Liver (tissue), 9 donors: Measurements from ENCODE around the gene SH2B3. TPM values are rescaled to one million over a fixed set of nuclear protein-coding genes. Genes with fewer than 3 reads are reported as not detected.

Experiments
- DNase-seq: peaks from one replicate; pipeline ENCODE4 v3.0.0-alpha.2; 2017; ENCODE audit warnings: low spot score
- H3K27ac ChIP-seq, 2 donors: one replicate each; pipeline ENCODE4 v1.7.0; 2013; ENCODE audit warnings: inconsistent platforms in 2 of 2, low read length in 2 of 2, control low read depth in 1 of 2, low read depth in 1 of 2, mild to moderate bottlenecking in 1 of 2
- H3K27me3 ChIP-seq, 4 donors: one replicate each; pipeline versions ENCODE4 v1.6.1 to v1.7.0; 2013; ENCODE audit warnings: low read length in 3 of 4, inconsistent platforms in 1 of 4, mild to moderate bottlenecking in 1 of 4, moderate library complexity in 1 of 4; ENCODE audit not compliant: control insufficient read depth in 4 of 4, insufficient read depth in 4 of 4
- H3K36me3 ChIP-seq, 4 donors: one replicate each; pipeline versions ENCODE4 v1.6.1 to v1.7.0; 2013; ENCODE audit warnings: low read length in 3 of 4, mild to moderate bottlenecking in 3 of 4, low read depth in 1 of 4, moderate library complexity in 1 of 4; ENCODE audit not compliant: control insufficient read depth in 4 of 4, insufficient read depth in 3 of 4
- H3K4me1 ChIP-seq, 4 donors: one replicate each; pipeline versions ENCODE4 v1.6.1 to v1.7.0; 2013; ENCODE audit warnings: low read length in 3 of 4, mild to moderate bottlenecking in 3 of 4, moderate library complexity in 1 of 4; ENCODE audit not compliant: control insufficient read depth in 4 of 4, insufficient read depth in 4 of 4
- H3K4me3 ChIP-seq, 3 donors: one replicate each; pipeline versions ENCODE4 v1.6.1 to v1.7.0; 2013; ENCODE audit warnings: low read length in 3 of 3, control low read depth in 1 of 3, low read depth in 1 of 3, mild to moderate bottlenecking in 1 of 3
- H3K9ac ChIP-seq, 2 donors: one replicate each; pipeline ENCODE4 v1.7.0; 2013; ENCODE audit warnings: low read length in 2 of 2, mild to moderate bottlenecking in 2 of 2, moderate library complexity in 2 of 2, control low read depth in 1 of 2, low read depth in 1 of 2
- H3K9me3 ChIP-seq, 4 donors: one replicate each; pipeline versions ENCODE4 v1.6.1 to v1.7.0; 2013; ENCODE audit warnings: low read length in 3 of 4; ENCODE audit not compliant: control insufficient read depth in 4 of 4
- CTCF ChIP-seq: fragments of 150-350 bp; IDR thresholded peaks from 2 replicates; pipeline ENCODE4 v1.5.1; 2017; ENCODE audit warnings: improper control_type of control experiment, low read depth, low read length; ENCODE audit not compliant: missing input control
- EGR1 ChIP-seq, 2 donors: IDR thresholded peaks; 2 replicates each; pipeline ENCODE4 v1.6.1; 2016 to 2018; ENCODE audit warnings: antibody characterized with exemption in 2 of 2, low read depth in 2 of 2
- FOXA1 ChIP-seq: IDR thresholded peaks from 2 replicates; pipeline ENCODE4 v1.6.1; 2016; ENCODE audit warnings: antibody characterized with exemption
- FOXA2 ChIP-seq: IDR thresholded peaks from 2 replicates; pipeline ENCODE4 v1.6.1; 2016; ENCODE audit warnings: antibody characterized with exemption
- GABPA ChIP-seq, 2 donors: IDR thresholded peaks in 1 of 2; conservative IDR thresholded peaks in 1 of 2; 2 replicates each; pipeline ENCODE4 v1.6.1; 2016; ENCODE audit warnings: antibody characterized with exemption in 2 of 2, mild to moderate bottlenecking in 1 of 2, moderate library complexity in 1 of 2
- HNF4A ChIP-seq, 2 donors: conservative IDR thresholded peaks; 2 replicates each; pipeline ENCODE4 v1.6.1; 2016; ENCODE audit warnings: antibody characterized with exemption in 2 of 2, mild to moderate bottlenecking in 2 of 2
- HNF4G ChIP-seq: IDR thresholded peaks from 2 replicates; pipeline ENCODE4 v1.6.1; 2016; ENCODE audit warnings: antibody characterized with exemption
- JUND ChIP-seq, 2 donors: IDR thresholded peaks; 2 replicates each; pipeline ENCODE4 v1.6.1; 2016; ENCODE audit warnings: antibody characterized with exemption in 2 of 2
- NR2F2 ChIP-seq: IDR thresholded peaks from 2 replicates; pipeline ENCODE4 v1.6.1; 2016; ENCODE audit warnings: antibody characterized with exemption
- RAD21 ChIP-seq, 2 donors: IDR thresholded peaks; 2 replicates each; pipeline ENCODE4 v1.6.1; 2016; ENCODE audit warnings: antibody characterized with exemption in 2 of 2, mild to moderate bottlenecking in 2 of 2
- RXRA ChIP-seq, 2 donors: IDR thresholded peaks; 2 replicates each; pipeline ENCODE4 v1.6.1; 2017 to 2018; ENCODE audit warnings: antibody characterized with exemption in 2 of 2, mild to moderate bottlenecking in 1 of 2
- SP1 ChIP-seq: IDR thresholded peaks from 2 replicates; pipeline ENCODE4 v1.6.1; 2018; ENCODE audit warnings: antibody characterized with exemption, mild to moderate bottlenecking
- YY1 ChIP-seq: IDR thresholded peaks from 2 replicates; pipeline ENCODE4 v1.6.1; 2016; ENCODE audit warnings: antibody characterized with exemption, mild to moderate bottlenecking
- WGBS: extraction: QIAGEN DNeasy Blood & Tissue Kit; methylation state at CpG from one replicate; pipeline ENCODE4 v1.1.7; 2013; 5-methylcytosine and 5-hydroxymethylcytosine counted together
- polyA plus RNA-seq, 2 donors: library from polyadenylated mRNA; stranded (reverse) in 1 of 2; unstranded in 1 of 2; fragments of 200-250 nt in 1 of 2; fragments of >200 nt in 1 of 2; fragmentation: Nextera tagmentation in 1 of 2; extraction: Ambion mirVana in 1 of 2; gene quantifications; one replicate each; pipeline versions ENCODE4 v1.2.1 to v1.2.3, GENCODE V29; 2013 to 2015
- total RNA-seq, 2 donors: library from RNA; depleted of rRNA; stranded (reverse); fragments of >200 nt; gene quantifications; one replicate each; pipeline ENCODE4 v1.2.3, GENCODE V29; 2014
- TF ChIP-seq, protein P1 (sequence below): IDR thresholded peaks from 2 replicates; pipeline ENCODE4 v1.6.1; 2016; ENCODE audit warnings: antibody characterized with exemption
- TF ChIP-seq, protein P2 (sequence below): IDR thresholded peaks from 2 replicates; pipeline ENCODE4 v1.6.1; 2016; ENCODE audit warnings: antibody characterized with exemption, mild to moderate bottlenecking
- TF ChIP-seq, protein P3 (sequence below): IDR thresholded peaks from 2 replicates; pipeline ENCODE4 v1.6.1; 2016; ENCODE audit warnings: antibody characterized with exemption
- donor health status: healthy.
- donor health status: healthy.
- donor health status: healthy.
- donor health status: healthy.
- donor health status: healthy.

SH2B3 gene
- total and polyA plus RNA-seq, 4 donors, result 4.4 to 18.7 (median 8.8) TPM

DNA sequence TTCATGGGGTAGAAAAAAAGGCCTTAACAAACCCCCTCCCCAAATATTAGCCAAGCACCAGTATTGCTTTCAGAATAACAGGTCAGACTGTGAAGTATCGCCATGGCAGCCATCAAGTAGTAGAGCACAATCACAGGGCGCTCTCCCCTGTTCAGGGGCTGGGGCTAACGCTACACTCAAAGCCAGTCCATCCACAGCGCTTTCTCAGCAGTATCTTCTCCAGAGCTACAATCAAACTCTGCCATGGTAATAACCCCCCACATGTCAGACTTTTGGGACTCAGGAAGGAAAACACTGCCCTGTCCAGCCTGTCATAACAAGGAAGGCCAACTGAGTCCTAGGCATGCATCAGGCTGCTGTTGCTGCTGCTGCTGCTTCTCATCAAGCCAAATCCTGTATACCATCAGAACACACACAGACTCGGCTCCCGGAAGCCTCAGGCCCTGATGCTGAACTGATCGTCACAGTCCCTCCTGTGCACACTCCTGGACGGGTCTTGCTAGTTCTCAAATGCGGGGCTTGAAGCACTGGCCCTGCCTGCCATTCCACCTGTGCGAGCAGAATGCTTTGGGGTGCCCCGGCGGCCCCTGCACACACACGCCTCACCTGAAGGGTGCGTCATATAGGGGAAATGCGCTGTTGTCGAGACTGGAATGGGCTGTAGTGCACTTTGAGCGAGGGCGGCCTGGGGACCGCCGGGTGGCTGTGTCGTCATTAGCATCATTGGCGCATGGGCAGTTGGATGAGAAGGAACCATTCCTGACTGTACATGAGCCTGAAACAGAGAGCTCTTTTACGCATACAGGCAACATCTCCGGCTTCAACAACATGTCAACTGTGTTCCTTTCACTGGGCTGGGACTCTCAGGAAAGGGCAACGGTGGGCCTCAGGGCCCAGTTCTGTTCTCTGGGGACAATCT lies 47.6 kb downstream of the SH2B3 start:
- Histone ChIP-seq H3K9ac (no peak overlapping the region), H3K27me3 (no peaks in the 10 kb centered on the region), H3K4me1 (peaks cover 0 to under 1% (median 0%) of the 10 kb centered on the region in 4 donors), H3K9me3 (no peaks in the 10 kb centered on the region), H3K27ac (no peak overlapping the region), H3K36me3 (peaks cover 24 to 64% (median 45%) of the 10 kb centered on the region in 4 donors), H3K4me3 (no peak overlapping the region)
- 94% methylated on average over 25 of the region's 25 CpGs for WGBS
- DNase-seq, result no peak
- TF ChIP-seq GABPA (IDR thresholded peaks at IDR 0.05 in 1 of 2, conservative IDR thresholded peaks at IDR 0.05 in 1 of 2) (no peak), RXRA (IDR thresholded peaks at IDR 0.05) (no peak), FOXA2 (no peak), HNF4G (no peak), SP1 (no peak), FOXA1 (no peak), JUND (IDR thresholded peaks at IDR 0.05) (no peak), EGR1 (IDR thresholded peaks at IDR 0.05; ENCODE audit: low read depth in 2 of 2) (no peak), YY1 (no peak), RAD21 (IDR thresholded peaks at IDR 0.05) (no peak), CTCF (no peak)
- TF ChIP-seq, protein P1, sequence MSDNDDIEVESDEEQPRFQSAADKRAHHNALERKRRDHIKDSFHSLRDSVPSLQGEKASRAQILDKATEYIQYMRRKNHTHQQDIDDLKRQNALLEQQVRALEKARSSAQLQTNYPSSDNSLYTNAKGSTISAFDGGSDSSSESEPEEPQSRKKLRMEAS, result no peak
- TF ChIP-seq, protein P2, sequence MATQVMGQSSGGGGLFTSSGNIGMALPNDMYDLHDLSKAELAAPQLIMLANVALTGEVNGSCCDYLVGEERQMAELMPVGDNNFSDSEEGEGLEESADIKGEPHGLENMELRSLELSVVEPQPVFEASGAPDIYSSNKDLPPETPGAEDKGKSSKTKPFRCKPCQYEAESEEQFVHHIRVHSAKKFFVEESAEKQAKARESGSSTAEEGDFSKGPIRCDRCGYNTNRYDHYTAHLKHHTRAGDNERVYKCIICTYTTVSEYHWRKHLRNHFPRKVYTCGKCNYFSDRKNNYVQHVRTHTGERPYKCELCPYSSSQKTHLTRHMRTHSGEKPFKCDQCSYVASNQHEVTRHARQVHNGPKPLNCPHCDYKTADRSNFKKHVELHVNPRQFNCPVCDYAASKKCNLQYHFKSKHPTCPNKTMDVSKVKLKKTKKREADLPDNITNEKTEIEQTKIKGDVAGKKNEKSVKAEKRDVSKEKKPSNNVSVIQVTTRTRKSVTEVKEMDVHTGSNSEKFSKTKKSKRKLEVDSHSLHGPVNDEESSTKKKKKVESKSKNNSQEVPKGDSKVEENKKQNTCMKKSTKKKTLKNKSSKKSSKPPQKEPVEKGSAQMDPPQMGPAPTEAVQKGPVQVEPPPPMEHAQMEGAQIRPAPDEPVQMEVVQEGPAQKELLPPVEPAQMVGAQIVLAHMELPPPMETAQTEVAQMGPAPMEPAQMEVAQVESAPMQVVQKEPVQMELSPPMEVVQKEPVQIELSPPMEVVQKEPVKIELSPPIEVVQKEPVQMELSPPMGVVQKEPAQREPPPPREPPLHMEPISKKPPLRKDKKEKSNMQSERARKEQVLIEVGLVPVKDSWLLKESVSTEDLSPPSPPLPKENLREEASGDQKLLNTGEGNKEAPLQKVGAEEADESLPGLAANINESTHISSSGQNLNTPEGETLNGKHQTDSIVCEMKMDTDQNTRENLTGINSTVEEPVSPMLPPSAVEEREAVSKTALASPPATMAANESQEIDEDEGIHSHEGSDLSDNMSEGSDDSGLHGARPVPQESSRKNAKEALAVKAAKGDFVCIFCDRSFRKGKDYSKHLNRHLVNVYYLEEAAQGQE, result no peak
- TF ChIP-seq, protein P3, sequence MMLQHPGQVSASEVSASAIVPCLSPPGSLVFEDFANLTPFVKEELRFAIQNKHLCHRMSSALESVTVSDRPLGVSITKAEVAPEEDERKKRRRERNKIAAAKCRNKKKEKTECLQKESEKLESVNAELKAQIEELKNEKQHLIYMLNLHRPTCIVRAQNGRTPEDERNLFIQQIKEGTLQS, result no peak

DNA sequence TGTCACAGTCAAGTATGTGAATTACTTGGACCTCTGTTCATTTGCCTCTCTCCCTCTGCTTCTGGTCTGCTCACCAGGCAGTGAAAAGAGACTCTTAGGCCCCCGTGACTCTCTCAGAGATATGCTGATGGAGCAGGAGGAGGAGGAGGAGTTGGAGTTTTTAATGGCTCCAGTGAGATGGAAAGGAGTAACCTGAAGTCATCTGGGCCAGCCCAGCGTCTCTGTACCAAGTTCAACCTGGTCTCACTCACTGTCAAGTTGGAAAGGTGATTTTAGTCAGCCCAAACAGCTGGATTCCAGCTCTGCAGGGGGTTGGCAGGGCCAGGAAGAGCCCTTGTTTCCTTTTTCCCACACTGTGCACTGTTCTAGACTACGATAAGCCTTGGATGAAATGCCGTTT lies 48.6 kb downstream of the SH2B3 start:
- Histone ChIP-seq H3K4me1 (peaks cover under 1 to 10% (median 6%) of the 10 kb centered on the region in 4 donors), H3K9ac (no peak overlapping the region), H3K27ac (no peak overlapping the region), H3K9me3 (no peaks in the 10 kb centered on the region), H3K4me3 (no peak overlapping the region), H3K36me3 (peaks cover 24 to 61% (median 37%) of the 10 kb centered on the region in 4 donors), H3K27me3 (no peaks in the 10 kb centered on the region)
- WGBS, result 80% methylated on average over 4 of the region's 4 CpGs
- no peak for DNase-seq
- TF ChIP-seq SP1, result no peak
- TF ChIP-seq, protein P2, result no peak
- no peak for TF ChIP-seq GABPA (IDR thresholded peaks at IDR 0.05 in 1 of 2, conservative IDR thresholded peaks at IDR 0.05 in 1 of 2)
- TF ChIP-seq RAD21 (IDR thresholded peaks at IDR 0.05), result no peak
- TF ChIP-seq CTCF, result no peak
- TF ChIP-seq, protein P1, result no peak
- TF ChIP-seq YY1, result no peak
- no peak for TF ChIP-seq EGR1 (IDR thresholded peaks at IDR 0.05; ENCODE audit: low read depth in 2 of 2)
- no peak for TF ChIP-seq HNF4A (conservative IDR thresholded peaks at IDR 0.05)
- TF ChIP-seq FOXA2, result no peak
- TF ChIP-seq NR2F2, result no peak
